GM19023 (cell line): ENCODE measurements around the gene SLIT3.
"Not testable (repeated sequence)": the region's sequence is repeated elsewhere in the genome, so short reads cannot be mapped to it uniquely, and the experiment has no call there.

Experiments
- ATAC-seq: cut with Tn5 transposase; IDR thresholded peaks from one replicate; pipeline ENCODE4 v1.9.1; 2021; ENCODE audit warnings: mild to moderate bottlenecking, moderate library complexity; ENCODE audit not compliant: unreplicated experiment

SLIT3 gene

DNA sequence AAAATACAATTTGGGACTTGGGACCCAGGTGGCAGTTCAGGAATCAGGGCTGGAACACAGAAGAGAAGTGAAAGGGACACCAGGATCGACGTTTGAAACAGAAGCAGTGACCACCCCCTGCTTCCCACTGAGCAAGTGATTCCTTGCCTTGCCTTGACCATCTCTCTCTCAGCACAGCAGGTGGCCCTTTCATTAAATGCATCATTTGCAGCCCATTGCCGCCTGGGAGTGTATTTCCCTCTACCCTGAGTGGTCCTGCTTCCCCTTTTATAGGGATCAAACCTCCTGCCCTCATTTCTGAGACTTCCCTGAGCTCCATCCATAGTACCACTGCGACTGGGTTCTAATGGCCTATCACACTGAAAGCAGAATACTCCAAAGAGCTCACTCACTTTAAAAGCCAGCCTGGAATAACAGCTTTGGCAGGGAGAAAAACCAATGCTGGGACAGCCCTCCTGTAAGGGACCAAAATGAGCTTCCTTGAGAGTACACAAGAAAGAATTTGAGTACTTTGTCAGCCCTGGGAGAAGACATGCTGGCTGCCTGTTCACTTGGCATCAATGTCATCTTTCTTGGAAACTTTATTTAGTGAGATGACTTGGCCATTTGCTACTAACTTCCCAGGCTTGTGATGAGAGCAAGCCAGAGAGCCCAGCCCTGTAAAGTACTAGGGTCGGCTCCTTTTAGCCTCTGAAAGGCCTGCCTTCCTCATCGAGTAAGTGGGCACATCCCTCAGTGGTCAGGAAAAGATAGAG, 149.7 kb downstream of the SLIT3 start:
- ATAC-seq = no peak

DNA sequence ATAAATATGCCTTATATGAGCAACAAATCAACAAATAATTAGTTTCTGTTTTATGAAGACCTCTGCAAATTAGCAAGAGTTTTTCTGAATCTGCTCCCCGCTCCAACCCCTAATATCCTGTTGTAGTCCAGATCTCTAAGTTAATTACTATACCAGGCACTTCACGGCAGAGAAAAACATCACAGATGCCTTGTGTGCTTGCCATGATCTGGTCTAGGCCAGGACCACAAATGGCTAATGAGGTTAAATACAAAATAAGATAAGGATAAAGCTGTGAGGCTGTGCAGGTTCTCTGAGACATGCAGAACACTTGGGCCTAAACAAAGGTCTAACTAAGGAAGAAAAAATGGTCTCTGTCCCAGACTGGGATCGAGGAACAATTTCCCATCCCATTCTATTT, 150.8 kb downstream of the SLIT3 start:
- ATAC-seq = no peak

DNA sequence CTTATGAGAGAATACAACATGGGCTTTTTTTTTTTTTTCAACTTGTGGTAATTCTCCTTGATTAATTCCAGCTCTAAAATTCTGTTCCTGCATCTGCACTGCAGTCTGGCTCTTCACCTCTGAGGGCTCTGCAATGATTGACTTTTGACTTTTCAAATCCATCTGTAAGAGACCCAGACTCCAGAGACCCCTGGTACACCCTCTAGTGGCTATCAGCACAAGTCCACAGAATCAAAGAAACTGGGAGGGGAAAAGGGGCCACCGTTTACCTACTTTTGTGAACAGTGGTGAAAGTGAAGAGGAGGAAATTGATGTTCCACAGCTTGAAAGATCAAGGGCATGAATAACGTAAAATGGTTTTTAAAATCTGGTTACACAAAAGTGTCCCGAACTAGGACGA, 151.6 kb downstream of the SLIT3 start:
- ATAC-seq = no peak

DNA sequence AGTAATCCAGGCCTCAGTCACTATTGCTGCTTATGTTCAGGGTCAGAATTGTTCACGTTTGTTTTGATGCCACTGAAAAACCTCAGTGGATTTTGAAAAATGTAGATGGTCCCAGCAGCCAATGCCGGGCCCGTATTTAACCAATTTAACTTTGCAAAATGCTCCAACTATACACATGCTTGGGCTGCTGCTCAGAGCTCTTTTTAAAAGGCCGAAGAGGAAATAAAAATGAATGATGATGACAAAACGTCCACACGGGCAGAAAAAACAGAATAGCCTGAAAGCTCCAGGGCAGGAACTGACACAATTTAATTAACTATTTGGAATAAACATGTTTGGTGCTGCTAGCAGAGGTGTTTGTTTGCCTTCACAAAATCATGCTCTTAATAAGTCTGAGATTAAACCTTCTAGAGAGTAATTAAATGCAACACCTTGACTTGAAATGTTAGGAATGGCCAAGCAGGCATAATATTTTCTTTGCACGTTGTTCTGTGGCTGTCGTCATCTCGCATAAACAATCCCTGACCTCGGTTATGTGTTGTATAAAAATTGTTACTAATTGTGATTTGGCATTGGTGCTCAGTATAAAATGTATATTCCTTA, 152.7 kb downstream of the SLIT3 start:
- no peak for ATAC-seq

DNA sequence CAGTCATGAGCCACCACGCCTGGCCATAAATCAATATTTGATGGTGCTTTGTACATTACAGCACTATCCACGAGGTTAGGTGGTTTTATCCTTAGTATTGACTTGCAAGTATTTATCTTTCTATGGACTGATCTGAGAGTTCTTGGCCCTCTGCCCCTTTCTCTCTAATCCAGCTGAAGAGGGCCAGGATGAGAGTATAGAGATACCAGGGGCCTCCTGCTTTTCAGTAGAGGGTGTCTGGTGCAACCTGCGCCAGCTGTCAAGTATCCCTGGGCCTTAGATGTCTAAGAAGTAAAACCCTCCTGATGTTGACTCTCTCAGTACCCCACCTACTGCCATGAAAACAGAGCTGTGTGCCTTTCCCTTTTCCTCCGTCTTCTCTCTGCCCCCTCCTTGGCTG, 153.4 kb downstream of the SLIT3 start:
- no peak for ATAC-seq

DNA sequence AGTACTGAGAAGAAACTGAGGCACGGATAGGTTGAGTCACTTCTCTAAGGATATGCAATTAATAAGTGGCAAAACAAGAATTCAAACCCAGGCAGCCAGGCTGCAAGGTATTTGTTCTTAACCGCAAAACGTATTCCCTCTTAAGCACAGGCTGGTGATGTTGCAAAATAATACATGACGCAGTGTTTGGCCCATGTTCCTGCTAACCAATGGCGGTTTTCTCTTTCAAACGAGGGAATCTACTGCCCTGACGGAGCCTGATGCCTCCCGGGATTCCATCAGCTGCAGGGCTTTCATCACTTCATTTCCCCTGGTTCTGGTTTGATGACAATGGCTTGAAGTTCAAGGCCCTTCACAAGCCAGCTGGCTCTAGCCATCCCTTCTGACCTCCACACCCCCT, 154.8 kb downstream of the SLIT3 start:
- no peak for ATAC-seq

DNA sequence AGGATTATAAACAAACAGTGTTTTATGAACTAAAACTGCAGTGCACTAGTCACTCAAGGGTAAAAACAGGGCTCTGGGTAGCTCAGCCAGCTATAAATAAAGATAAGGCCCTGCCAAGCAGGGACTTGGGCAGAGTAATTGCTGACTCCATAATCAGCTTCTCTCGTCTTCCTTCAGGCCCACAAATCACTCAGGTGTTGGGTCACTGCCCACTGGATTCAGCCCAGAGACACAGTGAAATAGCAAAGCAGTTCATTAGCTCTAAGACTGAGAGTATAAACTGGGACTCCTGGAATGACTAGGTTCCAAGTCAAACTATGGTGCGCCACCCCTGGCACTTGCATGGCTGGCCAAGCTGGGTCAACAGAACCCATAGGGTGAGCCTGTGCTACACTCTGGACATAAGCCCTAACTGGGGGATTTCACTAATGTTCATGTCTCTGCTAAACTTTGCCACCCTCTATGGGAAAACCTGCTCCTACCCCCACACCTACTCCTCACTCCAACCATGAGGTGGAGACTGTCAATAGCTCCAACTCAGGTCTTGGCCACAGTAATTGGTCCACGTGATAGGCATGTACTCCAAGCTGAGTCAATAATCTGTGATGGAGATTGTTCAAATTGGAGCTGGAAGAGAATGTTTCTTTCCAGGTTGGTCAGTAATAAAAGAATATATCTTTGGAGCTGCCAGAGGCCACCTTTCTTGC, 158.5 kb downstream of the SLIT3 start:
- ATAC-seq = no peak

DNA sequence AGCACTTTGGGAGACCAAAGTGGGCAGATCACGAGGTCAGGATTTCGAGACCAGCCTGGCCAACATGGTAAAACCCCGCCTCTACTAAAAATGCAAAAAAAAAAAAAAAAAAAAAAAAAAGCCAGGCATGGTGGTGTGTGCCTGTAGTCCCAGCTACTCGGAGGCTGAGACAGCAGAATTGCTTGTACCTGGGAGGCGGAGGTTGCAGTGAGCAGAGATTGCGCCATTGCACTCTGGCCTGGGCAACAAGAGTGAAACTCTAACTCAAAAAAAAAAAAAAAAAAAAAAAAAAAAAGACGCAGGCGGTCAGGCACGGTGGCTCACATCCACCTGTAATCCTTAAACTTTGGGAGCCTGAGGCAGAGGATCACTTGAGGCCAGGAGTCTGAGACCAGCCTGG, 160.7 kb downstream of the SLIT3 start:
- not testable (repeated sequence) for ATAC-seq

DNA sequence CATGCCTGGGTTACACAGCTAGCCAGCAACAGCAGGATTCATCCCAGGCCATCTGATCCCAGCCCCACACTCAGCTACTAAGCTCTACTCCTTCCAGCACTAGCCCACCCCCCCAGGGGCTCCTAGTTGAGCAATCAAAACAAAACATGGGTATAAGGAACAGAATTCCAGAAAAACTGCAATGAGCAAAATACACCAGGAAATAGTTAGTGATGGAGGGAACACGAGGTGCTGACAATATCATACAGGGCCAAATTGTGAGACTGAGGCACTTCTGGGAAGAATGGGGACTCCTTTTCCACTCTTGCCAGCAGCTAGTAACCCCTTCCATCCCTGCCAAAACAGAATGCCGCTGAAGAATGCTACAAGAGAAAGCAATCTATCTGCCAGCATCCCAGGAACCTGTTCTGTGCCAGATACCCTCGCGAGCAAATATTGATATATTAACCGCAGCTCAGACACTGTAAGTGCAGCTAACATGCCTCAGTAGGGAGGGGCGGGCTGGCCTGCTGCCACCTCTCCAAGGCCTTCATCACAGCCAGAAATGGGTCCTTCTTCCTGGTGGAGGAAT, 161.4 kb downstream of the SLIT3 start:
- ATAC-seq = no peak

DNA sequence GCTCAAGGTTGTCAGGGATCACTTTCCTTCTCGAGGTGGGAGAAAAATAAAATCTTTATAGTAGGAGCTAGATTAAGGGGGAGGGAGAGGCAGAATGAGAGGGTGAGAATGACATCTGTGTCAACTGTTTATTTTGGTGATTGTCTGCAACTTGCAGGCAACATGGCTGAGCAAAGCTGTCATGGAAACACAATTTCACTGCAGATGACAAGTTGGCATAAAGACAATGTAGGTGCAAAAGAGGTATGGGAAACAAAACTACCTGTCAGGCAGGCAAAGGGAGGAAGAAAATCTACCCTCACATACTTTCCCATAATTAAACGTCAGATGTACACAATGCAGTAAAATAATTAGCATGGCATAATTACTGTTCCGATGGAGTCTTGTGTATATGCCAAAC, 167.4 kb downstream of the SLIT3 start:
- ATAC-seq = no peak

DNA sequence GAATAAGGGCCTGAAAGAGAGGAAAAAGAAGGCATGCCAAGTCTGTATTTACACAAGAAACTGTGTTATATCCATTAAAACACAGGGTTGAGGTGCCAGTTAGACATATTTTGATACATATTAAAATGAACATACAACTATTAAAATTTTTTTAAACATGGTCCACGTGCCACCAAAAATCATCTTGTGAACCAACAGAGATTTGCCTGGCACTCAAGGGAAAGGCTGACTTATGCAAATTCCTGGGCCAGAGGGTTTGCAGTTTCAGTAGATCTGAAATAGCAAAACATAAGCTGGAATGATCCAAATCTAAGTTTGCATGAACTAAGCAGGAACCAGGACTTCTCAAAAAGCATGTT, 168.7 kb downstream of the SLIT3 start:
- ATAC-seq = no peak

DNA sequence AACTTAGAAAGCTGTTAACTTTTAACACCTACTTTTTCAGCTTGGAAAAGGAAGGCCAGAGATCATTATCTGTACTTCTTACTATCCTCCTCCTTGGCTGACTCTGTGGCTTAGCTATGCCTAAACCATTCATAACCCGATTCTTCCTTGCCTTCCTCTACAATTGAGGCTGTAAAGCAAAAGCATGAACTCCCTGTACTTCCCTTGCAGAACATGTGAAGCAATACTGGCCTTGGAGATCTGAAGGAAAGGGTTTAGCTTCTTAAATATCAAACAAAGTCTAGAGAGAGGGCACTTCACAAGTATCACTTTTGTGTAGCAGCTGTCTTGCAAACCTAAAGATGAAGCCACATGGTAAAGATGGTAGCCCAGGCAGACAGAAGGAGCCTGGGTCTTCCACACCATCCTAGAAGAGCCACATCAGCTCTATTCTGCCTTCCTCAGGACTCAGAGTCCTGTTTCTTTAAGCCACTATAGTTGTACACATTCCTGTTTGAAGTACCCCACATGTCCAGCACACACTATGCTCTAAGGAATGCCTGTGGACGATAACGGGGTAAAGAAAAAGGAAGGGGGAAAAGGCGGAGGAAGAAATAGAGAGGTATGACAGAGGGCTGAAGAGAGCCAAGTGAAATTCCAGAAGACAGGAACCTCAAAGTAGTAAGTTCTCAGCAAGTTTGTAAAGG, 169.2 kb downstream of the SLIT3 start:
- ATAC-seq = no peak

DNA sequence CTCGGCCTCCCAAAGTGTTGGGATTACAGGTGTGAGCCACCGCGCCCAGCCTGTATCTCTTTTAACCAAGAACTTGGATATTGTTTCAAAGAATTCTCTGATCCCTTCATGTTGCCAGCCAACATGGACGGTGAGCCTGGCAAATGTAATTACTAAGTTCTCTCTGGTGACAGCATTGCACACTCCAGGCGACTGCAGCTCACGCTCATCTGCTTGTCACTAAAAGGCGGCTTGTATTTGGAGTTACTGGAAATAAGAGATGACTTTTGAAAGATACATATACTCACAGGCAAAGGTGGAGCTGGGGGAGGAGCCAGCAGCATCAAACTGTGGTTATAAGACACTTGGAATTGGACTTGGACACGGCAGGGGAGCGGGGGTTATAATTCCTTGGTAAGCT, 172.3 kb downstream of the SLIT3 start:
- no peak for ATAC-seq

DNA sequence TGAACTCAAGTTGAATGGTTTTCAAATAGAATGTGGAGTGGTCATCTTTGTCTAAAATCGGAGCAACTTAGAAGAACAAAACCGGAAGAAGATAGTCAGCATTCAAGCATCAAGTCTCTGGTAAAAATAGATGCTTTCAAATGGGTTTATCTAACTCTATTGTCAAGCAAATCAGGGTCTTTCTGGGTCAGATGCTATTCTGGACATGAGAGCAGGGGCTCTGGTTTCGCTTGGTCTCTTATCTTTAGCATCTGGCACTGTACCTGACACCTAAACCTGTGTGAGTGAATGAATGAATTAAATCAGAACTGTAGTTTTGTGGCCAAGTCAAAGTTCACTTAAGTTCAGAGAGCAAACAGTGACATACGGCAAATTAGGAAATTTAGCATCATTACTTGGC, 173.5 kb downstream of the SLIT3 start:
- no peak for ATAC-seq

DNA sequence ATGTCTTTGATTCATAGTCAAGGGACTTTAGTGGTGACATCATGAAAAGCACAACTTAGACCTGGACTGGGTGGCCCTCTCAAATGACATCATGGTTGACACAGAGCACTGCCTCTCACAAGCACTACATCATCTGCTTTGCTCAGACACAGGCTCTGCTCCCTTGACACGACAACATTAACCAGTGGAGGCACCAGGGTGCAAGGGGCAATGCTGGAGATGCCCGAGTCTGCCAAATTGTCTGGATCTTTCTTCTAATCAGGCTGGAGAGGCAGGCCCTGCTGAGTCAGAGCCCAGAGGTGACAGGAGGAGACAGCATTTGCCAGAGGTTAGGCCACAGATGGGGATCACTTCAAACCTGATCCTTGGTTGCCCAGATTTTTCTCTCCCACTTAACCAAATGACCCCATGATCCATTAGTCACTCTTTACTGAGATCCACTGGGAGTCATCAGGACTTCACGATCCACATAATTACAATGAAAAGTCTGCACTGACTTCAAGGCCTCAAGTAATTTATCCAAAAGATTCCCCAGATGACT, 174.4 kb downstream of the SLIT3 start:
- no peak for ATAC-seq

DNA sequence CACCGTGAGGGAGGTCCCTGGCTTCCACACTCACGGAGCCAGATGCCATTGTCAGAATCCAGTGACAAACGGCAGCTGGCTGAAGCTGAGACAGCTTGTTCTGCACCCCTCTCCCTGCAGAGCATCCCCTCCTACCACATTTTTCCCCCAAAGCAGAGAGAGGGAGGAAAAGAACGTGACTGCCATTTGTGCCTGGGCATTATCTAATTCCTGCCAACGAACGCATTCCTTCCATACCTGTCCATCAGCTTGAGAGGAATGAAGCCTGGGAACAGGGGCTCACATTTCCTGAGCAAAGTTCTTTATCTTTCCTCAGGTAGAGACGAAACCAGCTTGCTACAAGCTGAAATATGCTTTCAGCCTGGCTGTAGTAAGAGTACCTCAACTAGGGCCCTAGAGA, 175.4 kb downstream of the SLIT3 start:
- ATAC-seq = no peak

DNA sequence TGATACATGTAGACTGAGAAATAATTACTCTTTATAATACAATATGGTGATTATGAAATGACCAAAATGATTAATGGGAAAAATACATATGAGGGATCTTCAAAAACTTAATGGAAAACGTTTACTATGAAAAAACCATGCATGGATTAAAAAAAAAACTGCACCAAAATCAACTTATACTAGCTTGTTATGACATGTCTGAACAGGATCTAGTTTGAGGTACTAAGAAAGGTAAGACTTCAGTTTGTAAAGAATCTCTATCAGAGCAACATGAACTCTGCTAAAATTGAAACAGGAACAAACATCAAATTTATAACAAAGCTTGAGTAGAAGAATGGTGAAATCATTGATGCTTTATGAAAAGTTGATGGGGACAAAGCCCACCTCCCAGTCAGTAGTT, 178.0 kb downstream of the SLIT3 start:
- ATAC-seq = no peak

DNA sequence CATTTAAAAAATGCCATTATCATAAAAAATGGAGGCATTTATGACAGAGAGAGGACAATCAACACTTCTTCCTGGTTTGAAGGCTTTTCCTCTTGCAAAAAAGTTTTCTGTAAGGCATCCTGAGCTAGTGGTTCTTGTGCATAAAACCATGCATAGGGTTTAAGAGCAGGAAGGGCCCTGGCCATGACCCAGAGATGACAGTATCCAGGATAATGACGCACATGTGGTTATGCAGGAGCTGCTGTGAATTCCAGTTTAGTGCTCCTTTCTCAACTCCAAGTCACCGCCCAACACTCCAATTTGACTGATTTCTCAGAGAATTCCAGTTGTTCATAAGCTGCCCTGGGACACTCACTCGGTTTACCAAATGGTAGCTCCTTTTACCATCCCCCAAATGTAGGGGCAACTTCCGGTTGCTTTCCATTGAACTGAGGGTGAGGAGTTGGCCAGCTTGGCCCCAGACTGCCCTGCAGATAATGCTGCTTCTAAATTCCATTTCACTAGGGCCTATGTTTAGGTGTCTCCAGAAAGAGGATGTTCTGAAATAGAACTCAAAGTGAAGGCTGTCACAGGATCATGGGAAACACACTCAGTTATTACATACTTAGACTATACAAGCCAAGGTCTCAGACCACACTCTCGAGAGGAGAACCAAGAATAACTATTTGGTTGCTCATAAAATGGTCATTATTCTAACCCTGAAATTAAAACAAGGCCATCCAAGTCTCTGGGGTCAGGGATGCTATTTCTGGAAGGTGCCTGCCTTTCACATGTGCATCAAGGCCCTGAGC, 179.1 kb downstream of the SLIT3 start:
- ATAC-seq = no peak

DNA sequence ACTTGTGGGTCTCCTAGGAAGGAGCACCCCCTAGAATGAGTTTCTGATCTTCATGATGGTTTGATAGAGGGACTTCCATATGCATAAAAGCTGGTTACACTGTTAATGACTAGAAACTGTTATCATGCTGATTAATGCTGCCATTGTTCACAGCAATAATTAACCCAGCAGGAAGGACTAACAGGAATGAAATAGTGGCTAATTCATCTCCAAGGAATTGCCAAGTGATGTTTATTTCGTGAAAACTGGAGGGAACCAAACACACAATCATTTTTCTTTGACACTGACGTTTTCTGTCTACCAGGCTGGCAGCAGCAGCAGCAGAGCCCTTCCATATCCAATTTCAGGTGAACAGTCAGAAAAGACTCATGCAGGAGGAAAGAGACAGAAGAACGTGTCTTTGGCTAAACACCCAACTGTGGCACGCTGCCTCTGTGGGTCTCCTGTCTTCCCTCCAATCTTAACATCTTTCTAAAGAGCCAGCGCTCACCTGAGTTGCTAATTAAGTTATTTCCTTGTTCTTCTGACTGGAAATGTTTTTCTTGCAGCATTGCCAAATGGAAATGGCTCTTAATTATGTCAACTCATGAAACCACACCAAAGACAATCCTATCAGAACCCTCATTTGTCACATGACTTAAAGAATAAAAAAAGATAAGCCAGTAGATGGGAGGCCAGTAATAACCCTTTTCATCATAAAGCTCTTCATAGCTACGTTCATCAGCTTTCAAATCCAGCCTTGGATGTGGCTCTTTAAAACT, 181.5 kb downstream of the SLIT3 start:
- no peak for ATAC-seq
